Endothelial cell of umbilical vein (primary cell): ENCODE measurements around the gene TMEM234. TPM values are rescaled to one million over a fixed set of nuclear protein-coding genes. Genes with fewer than 3 reads are reported as not detected.

Experiments
- BruUV-seq: library from RNA; stranded (reverse); fragments of 400-500 nt; replicated peaks from 2 replicates; lab custom pipeline; 2021; lab: Mats Ljungman, UMichigan
- CTCF ChIA-PET: fragments of 300-600, 350-600 bp; sonication (Branson Sonifier 250); formaldehyde crosslinking; loops from one replicate; lab custom pipeline; 2021; ENCODE audit warnings: antibody characterized with exemption, inconsistent platforms; lab: Charles Lee
- POLR2A ChIA-PET: fragments of 300-600, 350-600 bp; sonication (Branson Sonifier 250); formaldehyde crosslinking; loops from one replicate; lab custom pipeline; 2021; ENCODE audit warnings: antibody characterized with exemption, inconsistent platforms; lab: Charles Lee
- DNase-seq: peaks from one replicate; pipeline ENCODE4 v3.0.0-alpha.2; 2011; ENCODE audit warnings: low read depth, low spot score
- FAIRE-seq: peaks from 2 replicates; lab custom pipeline; 2011; peaks lifted over from hg19 to GRCh38; lab: Jason Lieb, UNC
- H2AFZ ChIP-seq: 2 replicates; pipeline ENCODE4 v1.6.0; 2012; ENCODE audit warnings: low read depth, low read length, control low read depth, inconsistent platforms
- H3K27ac ChIP-seq: 2 replicates; pipeline ENCODE4 v1.5.1; 2011; ENCODE audit warnings: low read depth, mild to moderate bottlenecking, control low read depth, low read length, moderate library complexity; ENCODE audit not compliant: insufficient read depth
- H3K27me3 ChIP-seq, 2 experiments: 2 replicates each; pipeline versions ENCODE4 v1.6.0 to v1.6.1; 2011; ENCODE audit warnings: low read length in 2 of 2, mixed read lengths in 1 of 2; ENCODE audit not compliant: control insufficient read depth in 2 of 2, insufficient read depth in 2 of 2
- H3K36me3 ChIP-seq, 2 experiments: 2 replicates in 1 of 2; 3 replicates in 1 of 2; pipeline ENCODE4 v1.5.1; 2011; ENCODE audit warnings: low read length in 2 of 2, mild to moderate bottlenecking in 1 of 2, moderate library complexity in 1 of 2; ENCODE audit not compliant: control insufficient read depth in 2 of 2, insufficient read depth in 2 of 2; ENCODE audit errors: extremely low read depth in 1 of 2
- H3K4me1 ChIP-seq: 3 replicates; pipeline ENCODE4 v1.5.1; 2011; ENCODE audit warnings: mild to moderate bottlenecking, low read length; ENCODE audit not compliant: control insufficient read depth, insufficient read depth; ENCODE audit errors: extremely low read depth
- H3K4me2 ChIP-seq: 2 replicates; pipeline ENCODE4 v1.6.1; 2011; ENCODE audit warnings: low read length, control low read depth, mixed read lengths; ENCODE audit not compliant: insufficient read depth
- H3K4me3 ChIP-seq, 3 experiments: fragments of 200-600 bp in 1 of 3; sonication (generic), shearing (Covaris generic) in 1 of 3; replicated peaks in 1 of 3; 2 replicates each; pipeline ENCODE4 v1.5.1; 2011 to 2016; ENCODE audit warnings: control low read depth in 3 of 3, low read length in 3 of 3, mild to moderate bottlenecking in 2 of 3, inconsistent platforms in 1 of 3, low read depth in 1 of 3, moderate library complexity in 1 of 3; ENCODE audit not compliant: insufficient read depth in 1 of 3
- H3K79me2 ChIP-seq: 2 replicates; pipeline ENCODE4 v1.6.0; 2012; ENCODE audit warnings: low read length, inconsistent platforms; ENCODE audit not compliant: control insufficient read depth, insufficient read depth
- H3K9ac ChIP-seq: replicated peaks from 2 replicates; pipeline ENCODE3; 2011; ENCODE audit warnings: low read length, control low read depth; ENCODE audit not compliant: insufficient read depth; ENCODE audit errors: extremely low read depth
- H3K9me1 ChIP-seq: replicated peaks from 3 replicates; pipeline ENCODE4 v1.6.0; 2011; ENCODE audit warnings: mild to moderate bottlenecking, low read length; ENCODE audit not compliant: control insufficient read depth, insufficient read depth; ENCODE audit errors: extremely low read depth
- H3K9me3 ChIP-seq: replicated peaks from 2 replicates; pipeline ENCODE4 v1.5.1; 2012; ENCODE audit warnings: low read length, inconsistent platforms; ENCODE audit not compliant: control insufficient read depth, insufficient read depth
- H4K20me1 ChIP-seq: replicated peaks from 2 replicates; pipeline ENCODE3; 2011; ENCODE audit warnings: mild to moderate bottlenecking, low read length; ENCODE audit not compliant: control insufficient read depth, insufficient read depth; ENCODE audit errors: extremely low read depth
- CTCF ChIP-seq, 2 donors: IDR thresholded peaks; 1 replicate in 1 of 2; 2 replicates in 1 of 2; pipeline ENCODE4 v1.5.1; 2011; ENCODE audit warnings: low read length in 2 of 2, mild to moderate bottlenecking in 2 of 2, moderate library complexity in 2 of 2, control low read depth in 1 of 2, inconsistent platforms in 1 of 2, low read depth in 1 of 2; ENCODE audit not compliant: insufficient read depth in 1 of 2; ENCODE audit errors: extremely low read depth in 1 of 2
- EZH2 ChIP-seq: IDR thresholded peaks from 2 replicates; pipeline ENCODE4 v1.6.1; 2012; ENCODE audit warnings: borderline replicate concordance, low read depth, mild to moderate bottlenecking, moderate library complexity, low read length, inconsistent platforms; ENCODE audit not compliant: severe bottlenecking
- FOS ChIP-seq: IDR thresholded peaks from 2 replicates; pipeline ENCODE4 v1.6.1; 2011; ENCODE audit warnings: mild to moderate bottlenecking, low read length, moderate library complexity, borderline replicate concordance; ENCODE audit not compliant: insufficient read depth
- GATA2 ChIP-seq: IDR thresholded peaks from 2 replicates; pipeline ENCODE4 v1.7.0; 2011; ENCODE audit warnings: low read depth, mild to moderate bottlenecking, moderate library complexity, mixed read lengths, low read length; ENCODE audit not compliant: insufficient read length, insufficient read depth
- JUN ChIP-seq: IDR thresholded peaks from 2 replicates; pipeline ENCODE4 v1.6.1; 2011; ENCODE audit warnings: borderline replicate concordance, low read depth; ENCODE audit not compliant: insufficient read length, insufficient read depth
- MAX ChIP-seq: IDR thresholded peaks from 2 replicates; pipeline ENCODE4 v1.6.1; 2011; ENCODE audit not compliant: insufficient read depth, insufficient read length
- MYC ChIP-seq: IDR thresholded peaks from one replicate; pipeline ENCODE4 v1.6.1; 2011; ENCODE audit warnings: mild to moderate bottlenecking, low read depth, low read length
- POLR2A ChIP-seq: IDR thresholded peaks from 2 replicates; pipeline ENCODE4 v1.6.1; 2012; ENCODE audit warnings: low read depth, mild to moderate bottlenecking, control low read depth, low read length
- POLR2AphosphoS5 ChIP-seq: IDR thresholded peaks from 2 replicates; pipeline ENCODE4 v1.6.1; 2012; ENCODE audit warnings: low read depth, mild to moderate bottlenecking, control low read depth, low read length, moderate library complexity; ENCODE audit not compliant: insufficient read depth
- dilution Hi-C: fragments of 300-500 bp; cut with MboI; formaldehyde crosslinking; loops from one replicate; pipeline ENCODE4 v1.15.0; 2019; ENCODE audit warnings: low sequenced_read_pairs; ENCODE audit not compliant: extremely low pct_ligation_motif_present
- intact Hi-C: fragments of 100-400 bp; cut with micrococcal nuclease; formaldehyde crosslinking; loops from one replicate; pipeline ENCODE4 v1.10.0; 2022
- polyA plus RNA-seq, 4 experiments: library from polyadenylated mRNA; depleted of rRNA in 3 of 4; stranded (reverse) in 3 of 4; unstranded in 1 of 4; fragments of >200 nt; gene quantifications; 2 replicates each; pipeline versions ENCODE4 v1.2.1 to v1.2.3, GENCODE V29; 2011 to 2012; ENCODE audit warnings: missing spikeins in 1 of 4
- total RNA-seq: library from RNA; stranded (reverse); gene quantifications from 2 replicates; pipeline ENCODE4 v1.2.3, GENCODE V29; 2021

Gene TMEM234
- total and polyA plus RNA-seq, 2 donors (not counting 3 experiments of a cell fraction or from before 2014, with no cell fraction given), result 20.7 to 21.3 TPM

- no TSS peak for BruUV-seq
- Histone ChIP-seq H2AFZ (peak overlapping the region; percentile 1), H3K79me2 (no peaks in the 10 kb centered on the region), H3K9ac (peak overlapping the region; percentile 61), H3K9me3 (no peaks in the 10 kb centered on the region), H3K27me3 (no peaks in the 10 kb centered on the region), H3K4me2 (peak overlapping the region; percentile 80), H3K9me1 (no peaks in the 10 kb centered on the region), H3K4me1 (peaks cover 5% of the 10 kb centered on the region), H3K36me3 (no peaks in the 10 kb centered on the region), H3K27ac (peak overlapping the region; percentile 83), H4K20me1 (no peaks in the 10 kb centered on the region), H3K4me3 (peak overlapping the region in 1 of 3 experiments; percentile 15)
- dilution Hi-C loops, result no loop called here
- FAIRE-seq, result peak; percentile 98
- peak; percentile 95 for DNase-seq
- intact Hi-C loops, result loop anchor here (1.0 kb wide), 3 partner anchors 17 to 45 kb away; partner anchors contain the start of genes EIF3I and TMEM234
- TF ChIP-seq POLR2AphosphoS5 (peak; percentile 63), CTCF (IDR thresholded peaks at IDR 0.05; ENCODE audit: extremely low read depth in 1 of 2, insufficient read depth in 1 of 2, low read depth in 1 of 2, low read length in 2 of 2) (no peak), FOS (peak; percentile 56), EZH2 (no peak), MYC (no peak), POLR2A (no peak), MAX (no peak), GATA2 (peak; percentile 44), JUN (peak; percentile 84)
- CTCF ChIA-PET, result interaction anchor here (1.0 to 3.5 kb wide), 3 partner anchors 19 to 52 kb away, joined by 3 to 26 read pairs (median 6); partner anchors contain the start of gene FAM167B
- POLR2A ChIA-PET, result interaction anchor here (1.3 kb wide), 1 partner anchor 17 kb away, joined by 18 read pairs; no protein-coding TSS in a partner anchor
Observed at GRCh38 chr1:32266921-32267591, 44.9 kb upstream of the TMEM234 start.
